Tongue (tissue), 2 donors: ENCODE measurements around the gene SLC7A6OS. TPM values are rescaled to one million over a fixed set of nuclear protein-coding genes. Genes with fewer than 3 reads are reported as not detected.
"Not testable (repeated sequence)": the region's sequence is repeated elsewhere in the genome, so short reads cannot be mapped to it uniquely, and the experiment has no call there.

Source experiments
- DNase-seq: peaks from one replicate; pipeline ENCODE4 v3.0.0-alpha.2; 2015
- total RNA-seq: library from RNA; depleted of rRNA; stranded (reverse); fragments of >200 nt; gene quantifications from one replicate; pipeline ENCODE4 v1.2.3, GENCODE V29; 2014

SLC7A6OS gene
- total RNA-seq, 1 donor from 2014 or later = 12.9 TPM

GRCh38 chr16:68298312-68298711 lies 12.4 kb downstream of the SLC7A6OS start:
- no peak for DNase-seq

- no peak for DNase-seq
Measured at GRCh38 chr16:68297908-68298307, 12.8 kb downstream of the SLC7A6OS start.

- DNase-seq = no peak
Measured at GRCh38 chr16:68296693-68297092, 14.1 kb downstream of the SLC7A6OS start.

- DNase-seq = no peak
Measured at GRCh38 chr16:68296291-68296690, 14.5 kb downstream of the SLC7A6OS start.

GRCh38 chr16:68292425-68292824 lies 18.3 kb downstream of the SLC7A6OS start:
- no peak for DNase-seq

- no peak for DNase-seq
Measured at GRCh38 chr16:68291227-68291626, 19.5 kb downstream of the SLC7A6OS start.

- DNase-seq = no peak
Measured at GRCh38 chr16:68290450-68290849, 20.3 kb downstream of the SLC7A6OS start.

GRCh38 chr16:68289621-68290329 lies 21.0 kb downstream of the SLC7A6OS start:
- no peak for DNase-seq

- no peak for DNase-seq
Measured at GRCh38 chr16:68289202-68289601, 21.5 kb downstream of the SLC7A6OS start.

GRCh38 chr16:68288796-68289195 lies 21.9 kb downstream of the SLC7A6OS start:
- not testable (repeated sequence) for DNase-seq

GRCh38 chr16:68288252-68288650 lies 22.5 kb downstream of the SLC7A6OS start:
- DNase-seq = no peak

- DNase-seq = no peak
Measured at GRCh38 chr16:68287276-68288251, 23.2 kb downstream of the SLC7A6OS start.

GRCh38 chr16:68286153-68287074 lies 24.3 kb downstream of the SLC7A6OS start:
- no peak for DNase-seq

- no peak for DNase-seq
Measured at GRCh38 chr16:68285683-68286082, 25.1 kb downstream of the SLC7A6OS start.

- no peak for DNase-seq
Measured at GRCh38 chr16:68284847-68285246, 25.9 kb downstream of the SLC7A6OS start.

GRCh38 chr16:68283801-68284598 lies 26.7 kb downstream of the SLC7A6OS start:
- no peak for DNase-seq

GRCh38 chr16:68283346-68283745 lies 27.4 kb downstream of the SLC7A6OS start:
- DNase-seq = no peak

- no peak for DNase-seq
Measured at GRCh38 chr16:68282064-68282452, 28.7 kb downstream of the SLC7A6OS start.

- no peak for DNase-seq
Measured at GRCh38 chr16:68281368-68282063, 29.2 kb downstream of the SLC7A6OS start.

- no peak for DNase-seq
Measured at GRCh38 chr16:68279726-68280558, 30.8 kb downstream of the SLC7A6OS start.
